Measurements from ENCODE around the gene SUCLG1.

DNA sequence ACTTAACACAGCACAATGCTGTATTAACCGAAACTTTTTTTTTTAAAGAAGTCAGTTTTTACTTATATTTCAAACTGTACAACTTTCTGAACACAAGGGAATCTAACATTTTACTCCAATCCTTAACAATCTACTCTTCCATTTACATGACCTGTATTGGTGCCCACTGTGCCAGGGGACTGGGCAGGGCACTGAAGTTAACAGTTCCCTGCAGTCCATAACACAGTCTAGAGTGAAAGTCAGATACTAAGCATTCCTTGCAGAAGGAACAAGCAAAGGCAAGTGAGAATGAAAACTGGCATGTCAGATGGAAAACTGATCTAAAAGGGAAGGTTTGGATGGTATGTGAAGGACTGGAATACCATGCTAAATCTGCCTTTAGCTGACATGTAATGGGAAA is 29.8 kb downstream of the SUCLG1 start:
- TF ChIP-seq, protein P1, sequence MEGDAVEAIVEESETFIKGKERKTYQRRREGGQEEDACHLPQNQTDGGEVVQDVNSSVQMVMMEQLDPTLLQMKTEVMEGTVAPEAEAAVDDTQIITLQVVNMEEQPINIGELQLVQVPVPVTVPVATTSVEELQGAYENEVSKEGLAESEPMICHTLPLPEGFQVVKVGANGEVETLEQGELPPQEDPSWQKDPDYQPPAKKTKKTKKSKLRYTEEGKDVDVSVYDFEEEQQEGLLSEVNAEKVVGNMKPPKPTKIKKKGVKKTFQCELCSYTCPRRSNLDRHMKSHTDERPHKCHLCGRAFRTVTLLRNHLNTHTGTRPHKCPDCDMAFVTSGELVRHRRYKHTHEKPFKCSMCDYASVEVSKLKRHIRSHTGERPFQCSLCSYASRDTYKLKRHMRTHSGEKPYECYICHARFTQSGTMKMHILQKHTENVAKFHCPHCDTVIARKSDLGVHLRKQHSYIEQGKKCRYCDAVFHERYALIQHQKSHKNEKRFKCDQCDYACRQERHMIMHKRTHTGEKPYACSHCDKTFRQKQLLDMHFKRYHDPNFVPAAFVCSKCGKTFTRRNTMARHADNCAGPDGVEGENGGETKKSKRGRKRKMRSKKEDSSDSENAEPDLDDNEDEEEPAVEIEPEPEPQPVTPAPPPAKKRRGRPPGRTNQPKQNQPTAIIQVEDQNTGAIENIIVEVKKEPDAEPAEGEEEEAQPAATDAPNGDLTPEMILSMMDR (IDR thresholded peaks at IDR 0.05), result no peak
- no peak for TF ChIP-seq POLR2AphosphoS5 (IDR thresholded peaks at IDR 0.05)

Data from gastroesophageal sphincter (tissue), 3 donors.